ENCODE measurements around the gene RRAGD.

GRCh38 chr6:89355511-89356194 lies 56.4 kb downstream of the RRAGD start:
- TF ChIP-seq ATF3 (IDR thresholded peaks at IDR 0.05) (no peak), CTCF (IDR thresholded peaks at IDR 0.05; ENCODE audit: low read depth, low read length, missing input control) (no peak), SP1 (IDR thresholded peaks at IDR 0.05) (no peak), RAD21 (IDR thresholded peaks at IDR 0.05) (no peak), YY1 (IDR thresholded peaks at IDR 0.05) (no peak), REST (IDR thresholded peaks at IDR 0.05) (no peak), ZBTB33 (IDR thresholded peaks at IDR 0.05) (no peak), TAF1 (conservative IDR thresholded peaks at IDR 0.05) (no peak), HNF4G (IDR thresholded peaks at IDR 0.05) (no peak), GABPA (IDR thresholded peaks at IDR 0.05 in 1 of 2, conservative IDR thresholded peaks at IDR 0.05 in 1 of 2) (no peak), JUND (IDR thresholded peaks at IDR 0.05) (no peak), FOXA1 (IDR thresholded peaks at IDR 0.05) (no peak)

All from liver (tissue), 3 donors.